Stimulated activated CD4-positive, alpha-beta T cell treated with anti-CD3 and anti-CD28 coated beads, TNF-alpha, amount 100 ng/mL, for 24 hours (primary cell): ENCODE results near the gene OPRD1.

Source experiments
- DNase-seq, 3 experiments: peaks; one replicate each; pipeline ENCODE4 v3.0.0-alpha.2; 2020; ENCODE audit warnings: low read depth in 3 of 3

OPRD1 gene

DNA sequence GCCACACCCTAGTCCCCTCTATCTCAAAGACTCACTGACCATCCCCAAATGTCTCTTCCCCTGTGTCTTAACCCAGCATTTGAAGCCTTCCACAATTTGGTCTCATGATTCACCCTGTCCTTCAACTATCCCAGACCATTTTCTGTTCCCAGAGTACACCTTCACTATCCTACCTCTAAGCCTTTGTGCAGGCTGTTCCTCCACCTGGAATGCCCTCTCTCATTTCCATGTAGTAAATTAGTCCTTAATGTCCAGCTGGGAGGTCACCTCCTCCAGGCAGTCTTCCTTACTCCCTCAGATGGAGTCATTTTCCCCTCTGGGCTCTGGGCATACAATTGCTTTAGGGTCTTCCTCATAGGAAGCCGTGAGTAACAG, 71.3 kb downstream of the OPRD1 start:
- DNase-seq = no peak

DNA sequence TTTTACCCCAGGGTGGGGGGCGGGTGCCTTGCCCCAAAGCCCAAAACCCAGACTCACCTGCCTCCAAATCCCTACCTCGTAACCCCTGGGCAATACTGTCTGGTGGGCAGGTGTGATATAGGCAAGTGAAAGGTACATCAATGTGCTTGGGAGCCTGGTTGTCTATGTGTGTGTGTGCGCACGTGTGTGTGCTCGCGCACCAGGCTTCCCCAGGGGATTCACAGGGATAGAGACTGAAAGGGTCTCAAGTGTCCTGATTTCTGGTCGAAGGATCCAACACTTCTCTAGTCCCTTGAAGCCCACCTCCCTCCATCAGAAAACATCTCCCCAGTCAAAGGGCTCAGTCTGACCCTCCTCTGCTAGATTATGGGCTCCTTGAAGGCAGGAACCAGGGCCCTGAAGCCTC, 73.5 kb downstream of the OPRD1 start:
- DNase-seq = no peak

DNA sequence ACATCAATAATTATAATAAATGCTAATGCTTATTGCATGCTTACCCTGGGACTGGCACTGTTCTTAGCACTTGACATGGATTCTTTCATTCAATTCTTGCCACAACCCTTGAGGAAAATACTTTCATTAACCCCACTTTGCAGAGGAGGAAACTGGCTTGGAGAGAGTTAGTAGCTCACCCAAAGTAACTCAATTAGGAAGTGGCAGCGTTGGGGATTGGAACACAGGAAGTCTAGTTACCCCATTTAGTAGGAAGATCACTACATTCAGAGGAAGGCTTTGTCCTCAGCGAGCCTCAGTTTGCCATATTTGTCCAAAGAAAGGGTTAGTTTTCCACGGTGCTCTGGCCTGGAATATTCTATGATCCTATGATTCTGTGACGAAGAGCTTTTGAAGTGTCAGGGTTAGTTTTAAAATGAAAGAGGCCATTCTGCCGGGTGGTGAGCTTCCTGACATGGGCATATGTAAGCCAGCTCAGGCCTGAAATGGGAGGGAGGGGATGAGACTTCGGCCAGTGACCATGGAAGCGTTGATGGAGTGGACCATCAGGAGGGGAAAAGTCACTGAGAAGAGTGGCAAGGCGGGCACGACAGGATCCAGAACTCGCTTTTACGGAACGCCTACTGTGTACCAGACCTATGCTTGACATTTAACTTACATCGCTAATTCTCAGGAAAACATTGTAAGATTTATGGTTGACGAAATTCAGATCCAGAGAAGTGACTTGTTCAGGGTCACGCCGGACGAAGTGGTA, 74.2 kb downstream of the OPRD1 start:
- DNase-seq = no peak

DNA sequence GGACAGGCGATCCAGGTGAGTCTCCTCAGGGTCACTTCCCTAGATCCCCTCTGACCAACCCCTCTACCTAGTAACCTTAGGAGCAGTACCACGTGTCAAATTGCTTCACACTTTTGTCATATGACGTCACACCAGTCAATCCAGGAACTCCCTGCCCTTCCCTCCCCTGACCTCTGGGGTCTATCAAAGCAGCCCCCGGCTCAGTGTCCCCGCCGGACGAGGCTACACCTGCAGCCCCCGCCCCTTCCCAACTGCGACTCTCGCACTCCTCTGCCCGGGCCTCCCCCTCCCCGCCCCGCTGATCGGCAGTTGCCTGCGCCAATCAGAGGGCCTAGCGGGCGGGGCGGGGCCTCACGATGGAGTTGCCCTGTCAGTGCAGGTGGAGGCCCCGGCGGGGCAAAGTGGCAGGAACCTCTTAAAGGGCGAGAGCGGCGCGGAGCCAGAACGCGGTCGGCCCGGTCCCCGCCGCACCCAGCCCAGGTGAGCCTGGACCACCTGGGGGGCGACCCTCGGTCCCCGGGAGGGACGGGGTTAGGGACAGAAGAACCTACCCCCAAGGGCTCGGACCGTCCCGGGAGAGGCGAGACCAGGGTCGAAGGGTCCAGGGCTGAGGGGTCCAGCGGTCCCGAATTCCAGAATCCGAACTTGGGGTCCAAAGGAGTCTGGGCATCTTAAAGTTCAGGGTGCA, 74.9 kb downstream of the OPRD1 start:
- DNase-seq = peak; percentile 75 to 91 (median 79)

DNA sequence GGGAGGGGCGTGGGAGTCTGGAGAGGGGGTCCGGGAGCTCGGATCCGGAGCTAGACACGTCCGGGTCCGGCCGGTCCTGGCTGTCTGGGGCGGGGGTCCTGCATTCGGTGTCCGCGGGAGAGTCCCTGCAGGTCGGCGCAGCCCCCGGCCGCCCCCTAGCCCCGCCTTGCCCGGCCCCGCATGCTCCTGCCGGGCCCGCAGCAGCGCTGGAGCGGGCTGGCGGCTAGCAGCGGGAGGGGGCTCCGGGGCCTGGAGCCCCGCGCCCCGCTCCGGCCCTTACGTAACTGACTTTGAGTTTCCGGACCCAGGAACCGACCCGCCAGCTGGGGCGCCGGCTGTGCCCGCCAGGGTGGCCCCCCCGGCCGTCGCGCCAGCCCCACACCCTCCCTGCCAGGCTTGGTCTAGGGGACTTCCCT, 75.5 kb downstream of the OPRD1 start:
- DNase-seq = peak in 1 of 3 experiments; percentile 24

DNA sequence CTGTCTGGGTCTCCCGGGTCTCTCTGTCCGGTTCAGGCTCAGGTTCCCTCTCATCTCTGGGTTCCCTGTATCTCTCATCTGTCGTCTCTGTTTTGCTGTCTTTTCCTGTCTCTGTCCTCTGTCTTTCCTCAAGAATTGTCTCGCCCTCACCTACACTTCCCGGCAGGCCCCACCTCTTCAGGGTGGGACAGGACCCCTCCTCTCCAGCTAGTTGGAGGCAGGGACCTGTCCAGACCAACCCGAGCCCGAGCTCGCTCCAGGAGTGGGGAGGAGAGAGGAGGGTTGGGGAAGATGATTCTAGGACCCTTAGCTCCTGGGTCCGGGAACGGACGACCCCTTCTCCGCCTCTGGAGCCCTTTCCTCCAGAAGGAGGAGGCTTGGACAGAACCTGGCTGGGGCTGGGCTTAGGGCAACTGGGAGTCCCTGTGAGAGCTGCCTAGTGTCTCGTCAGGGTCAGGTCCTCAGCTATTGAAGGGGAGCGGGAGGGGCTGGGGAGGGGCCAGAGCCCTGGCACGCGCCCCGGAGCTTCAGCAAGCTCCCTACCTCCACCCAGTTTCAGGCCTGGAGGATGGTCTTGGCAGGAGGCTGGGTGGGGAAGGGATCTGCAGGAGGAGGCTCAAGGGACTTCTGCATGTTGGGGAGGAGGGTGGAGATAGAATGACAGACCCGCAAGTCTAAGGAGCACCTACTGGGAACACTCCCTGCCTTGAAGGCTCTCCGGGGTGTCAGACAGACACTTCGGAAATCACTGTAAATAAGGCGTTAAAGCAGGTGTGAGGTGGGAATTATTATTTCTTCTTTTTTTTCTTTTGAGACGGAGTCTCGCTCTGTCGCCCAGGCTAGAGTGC, 76.1 kb downstream of the OPRD1 start:
- no peak for DNase-seq

DNA sequence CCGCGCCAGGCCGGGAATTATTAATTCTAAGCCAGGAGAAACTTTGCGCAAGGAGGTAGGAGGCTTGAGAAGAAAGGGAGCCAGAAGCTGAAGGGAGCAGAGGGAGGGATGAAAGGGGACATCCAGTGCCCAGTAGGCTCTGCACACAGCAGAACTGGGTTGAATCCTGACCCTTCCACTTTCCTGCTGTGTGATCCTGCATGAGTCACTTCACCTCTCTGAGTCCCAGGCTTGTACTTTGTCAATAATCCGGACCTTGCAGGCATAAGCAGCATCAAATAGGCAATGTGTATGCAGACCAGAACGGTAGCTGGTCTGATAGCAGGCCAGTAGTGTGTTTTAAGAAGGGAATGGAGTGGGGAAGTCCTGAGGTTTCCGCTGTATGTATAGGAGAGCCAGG, 76.9 kb downstream of the OPRD1 start:
- DNase-seq = no peak

DNA sequence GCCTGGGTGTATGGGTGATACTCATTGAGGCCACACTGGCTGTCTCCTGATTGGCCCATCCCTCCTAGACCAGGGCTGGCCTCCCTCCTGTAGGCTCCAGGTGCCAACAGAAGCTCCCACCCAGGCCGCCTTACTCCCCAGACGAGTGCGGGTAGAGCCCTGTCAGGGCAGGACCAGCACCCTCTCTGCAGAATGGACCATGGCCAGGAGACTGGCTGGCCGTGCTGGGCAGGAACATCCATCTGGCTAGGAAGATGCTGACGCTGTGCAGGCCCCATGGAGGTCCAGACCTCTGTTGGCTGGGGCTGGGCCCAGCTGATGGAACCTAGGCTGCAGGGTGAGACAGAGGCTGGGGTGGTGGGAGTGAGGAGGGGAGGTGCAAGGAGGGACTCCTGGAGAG, 77.4 kb downstream of the OPRD1 start:
- no peak for DNase-seq

DNA sequence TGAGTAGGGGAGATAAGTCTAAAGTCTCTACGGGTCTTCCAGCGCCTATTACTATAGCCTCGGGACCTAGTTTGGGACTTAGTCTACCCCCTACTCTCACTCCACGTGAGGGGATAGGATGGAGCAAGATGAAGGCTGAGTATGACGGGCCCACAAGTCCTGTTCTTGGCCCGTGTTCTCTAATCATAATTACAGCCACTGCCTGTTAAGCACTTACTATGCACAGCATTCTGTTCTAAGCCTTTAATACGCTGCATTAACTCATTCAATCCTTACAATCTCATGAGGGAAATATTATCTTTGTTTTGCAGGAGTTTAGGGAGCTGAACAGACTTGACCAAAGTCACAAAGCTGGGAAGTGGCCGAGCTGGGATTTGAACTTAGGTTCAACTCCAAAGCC, 78.5 kb downstream of the OPRD1 start:
- DNase-seq = no peak

DNA sequence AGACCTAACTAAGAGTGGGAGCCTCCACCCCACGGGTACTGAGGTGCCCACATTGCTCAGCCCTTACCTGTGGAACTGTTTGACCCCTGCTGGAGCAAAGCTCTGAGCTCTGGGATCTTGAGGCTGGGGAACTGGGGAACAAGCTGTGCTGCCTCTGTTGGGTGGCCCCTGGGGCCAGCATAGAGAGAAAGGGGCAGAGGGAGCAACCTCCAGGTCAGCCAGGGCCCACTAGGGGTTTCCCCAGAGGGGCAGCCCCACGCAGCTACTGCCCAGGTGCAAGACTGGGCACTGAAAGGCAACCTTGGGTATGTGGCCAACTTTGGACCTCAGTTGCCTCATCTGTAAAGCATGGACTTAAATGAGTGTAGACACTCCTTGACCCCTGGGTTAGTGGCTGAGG, 78.9 kb downstream of the OPRD1 start:
- DNase-seq = no peak

DNA sequence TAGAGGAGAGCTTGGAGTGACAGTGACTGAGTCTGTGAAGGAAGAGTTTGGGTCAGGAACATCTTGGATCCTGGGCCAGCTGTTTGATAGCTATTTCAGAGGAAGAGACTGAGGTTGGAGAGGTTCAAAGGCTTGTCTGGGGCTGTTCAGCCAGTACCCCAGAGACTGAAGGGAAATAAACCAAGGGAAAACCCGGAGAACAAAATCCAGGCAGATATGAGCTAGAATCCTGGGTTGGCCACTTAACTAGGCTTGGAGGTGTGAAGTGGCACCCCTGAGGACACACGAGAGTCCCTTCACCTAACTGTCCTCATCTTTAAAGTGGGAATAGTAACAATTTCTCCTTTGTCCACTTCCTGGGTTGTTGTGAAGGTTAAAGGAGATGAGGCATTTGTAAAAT, 79.3 kb downstream of the OPRD1 start:
- no peak for DNase-seq

DNA sequence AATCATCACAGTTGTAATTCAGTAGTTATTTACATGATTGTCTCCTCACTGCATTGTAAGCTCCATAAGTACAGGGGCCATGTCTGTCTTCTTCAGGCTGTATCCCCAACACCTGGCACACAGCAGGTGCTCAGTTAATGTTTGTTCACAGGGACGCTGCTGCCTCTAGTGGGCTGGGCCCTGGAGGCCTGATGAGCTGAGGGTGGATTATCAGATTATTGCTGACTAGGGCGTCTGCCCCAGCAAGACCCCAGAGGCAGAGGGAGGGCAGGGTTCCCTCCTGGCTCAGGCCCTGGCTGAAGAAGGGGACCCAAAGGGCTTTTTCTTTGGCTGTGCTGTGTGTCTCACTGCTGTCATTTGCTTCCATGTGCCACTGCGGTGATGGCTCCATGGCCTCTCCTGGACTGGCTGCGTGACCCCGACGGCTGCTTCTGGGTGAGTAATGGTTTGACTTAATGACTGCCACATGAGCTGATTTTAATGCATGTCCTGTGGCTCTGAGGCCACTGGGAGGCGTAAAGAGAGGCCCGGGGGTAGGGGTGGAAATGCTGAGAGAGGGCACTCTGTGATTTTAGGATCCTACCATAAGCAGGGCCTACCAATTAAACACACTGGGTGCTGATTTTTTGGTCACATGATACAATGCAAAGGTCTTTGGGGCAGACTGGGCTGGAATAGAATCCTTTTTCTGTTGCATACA, 81.6 kb downstream of the OPRD1 start:
- DNase-seq = no peak

DNA sequence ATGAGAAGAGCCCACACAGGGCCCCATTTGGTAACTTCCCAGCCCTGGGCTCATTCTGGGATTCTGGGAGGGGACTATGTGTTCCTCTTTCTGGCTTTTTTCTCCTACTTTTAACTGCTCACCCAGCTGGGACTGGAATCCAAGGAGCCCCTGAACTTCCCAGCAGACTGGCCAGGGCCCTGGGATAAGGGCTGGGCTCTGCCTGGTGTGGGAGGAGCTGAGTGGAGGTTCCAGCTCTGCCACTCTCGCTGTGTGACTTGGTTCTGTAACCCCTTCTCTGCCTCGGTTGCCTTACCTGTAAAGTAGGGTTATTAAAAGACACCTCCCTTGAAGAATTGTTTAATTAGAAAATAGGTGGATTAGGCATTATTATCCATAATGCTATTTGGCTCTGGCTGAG, 82.8 kb downstream of the OPRD1 start:
- no peak for DNase-seq

DNA sequence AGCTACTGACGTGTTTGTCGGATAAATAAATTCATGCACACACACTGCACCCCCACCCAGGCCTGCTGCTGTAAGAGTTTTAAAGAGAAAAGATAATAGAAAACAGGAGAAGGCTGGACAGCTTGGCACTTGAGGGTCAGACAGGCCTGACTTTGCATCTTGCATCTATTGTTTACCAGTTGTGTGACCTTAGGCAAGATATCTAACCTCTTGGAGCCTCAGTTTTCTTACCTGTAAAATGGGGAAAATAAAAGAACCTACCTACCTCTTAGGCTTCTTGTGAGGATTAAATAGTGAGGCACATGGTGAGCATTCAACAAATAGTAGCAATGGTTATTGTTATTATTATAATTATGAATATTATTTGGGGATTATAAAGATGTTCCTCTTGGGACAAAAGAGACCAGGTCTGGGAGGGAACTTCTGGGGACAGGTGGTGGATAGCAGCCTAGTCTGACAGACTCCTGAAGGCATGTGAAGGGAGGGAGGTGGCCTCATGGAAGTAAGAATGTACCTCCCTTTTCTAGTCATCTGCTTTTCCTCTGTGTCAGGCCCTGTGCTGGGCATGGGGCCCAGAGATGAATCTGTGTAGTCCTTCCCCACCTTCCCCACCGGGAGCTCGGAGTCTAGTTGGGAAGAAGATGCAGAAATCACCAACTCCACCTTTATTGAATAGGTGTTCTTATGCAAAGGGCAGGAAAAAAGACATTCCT, 84.1 kb downstream of the OPRD1 start:
- no peak for DNase-seq

DNA sequence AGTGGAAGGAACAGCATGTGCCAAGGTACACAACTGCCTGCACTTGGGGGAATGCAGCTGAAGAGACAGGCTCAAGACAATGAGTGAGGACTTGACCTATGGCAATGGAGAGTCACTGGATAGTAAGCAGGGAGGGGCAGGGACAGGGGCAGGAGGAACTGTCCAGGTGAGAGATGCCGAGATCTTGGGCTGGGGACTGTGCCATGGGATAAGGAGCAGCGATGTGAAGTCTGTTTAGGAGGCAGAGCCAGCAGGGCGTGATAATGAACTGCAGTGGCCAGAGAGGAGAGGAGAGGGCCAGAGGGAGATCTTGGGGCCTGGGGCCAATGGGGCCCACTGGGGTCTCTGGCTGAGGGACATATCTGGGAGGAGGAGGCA, 84.6 kb downstream of the OPRD1 start:
- DNase-seq = no peak

DNA sequence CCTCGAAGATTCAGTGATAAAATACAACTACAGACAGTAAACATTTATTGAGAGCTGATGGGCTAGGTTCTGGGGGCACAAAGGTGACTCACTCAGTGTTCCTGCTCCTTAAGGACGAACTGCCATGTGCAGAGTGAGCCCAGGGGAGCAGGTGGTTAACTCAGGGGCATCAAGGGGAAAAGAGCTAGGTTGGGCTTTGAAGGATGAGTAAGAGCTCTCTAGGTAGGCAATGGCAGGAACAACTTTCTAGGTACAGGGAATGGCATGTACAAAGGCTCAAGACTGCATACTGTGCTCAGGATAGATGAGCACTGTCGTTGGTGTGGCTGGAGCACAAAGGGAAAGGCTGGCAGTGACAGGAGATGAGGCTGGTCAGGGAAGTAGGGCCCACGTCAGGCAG, 85.8 kb downstream of the OPRD1 start:
- DNase-seq = no peak

DNA sequence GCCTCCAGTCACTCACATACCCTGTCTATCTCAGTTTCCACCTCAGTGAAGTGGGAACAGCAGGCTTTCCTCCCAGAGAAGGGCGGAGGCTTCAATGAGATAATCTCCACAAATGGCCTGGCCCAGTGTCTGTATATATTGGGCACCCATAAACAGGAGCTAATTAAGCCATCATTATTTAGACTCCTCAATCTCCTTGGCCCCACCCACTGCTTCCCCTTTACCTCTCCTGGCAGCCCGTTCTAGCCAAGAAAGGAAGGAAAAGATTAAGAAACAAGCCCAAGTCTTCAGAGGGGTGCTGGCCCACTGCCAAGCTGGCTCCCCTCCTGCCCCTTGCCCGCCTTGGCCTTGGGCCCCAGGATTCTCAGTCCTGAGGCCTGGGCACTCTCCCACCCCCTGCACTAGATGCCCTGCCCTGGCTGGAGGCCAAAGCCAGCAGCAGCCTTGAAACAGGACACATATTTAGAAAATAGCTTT, 86.5 kb downstream of the OPRD1 start:
- no peak for DNase-seq

DNA sequence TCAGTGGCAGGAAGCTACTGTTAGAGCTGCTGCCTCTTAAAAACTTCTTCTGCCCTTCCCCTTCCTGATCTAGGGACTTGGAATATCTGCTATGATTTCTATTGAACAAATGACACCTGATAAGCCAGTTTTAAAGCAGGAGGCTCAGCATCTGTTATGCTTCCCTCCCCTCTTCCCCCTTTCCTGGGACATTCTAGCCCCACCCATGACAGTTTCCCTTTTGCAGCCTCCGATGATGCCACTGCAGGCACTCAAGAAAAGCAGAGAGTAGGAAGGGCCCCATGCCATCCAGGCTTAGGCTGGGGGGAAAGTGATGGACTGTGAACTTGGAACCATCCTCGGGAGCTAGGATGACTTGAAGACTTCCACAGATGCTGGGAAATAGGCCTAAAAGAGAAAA, 87.3 kb downstream of the OPRD1 start:
- no peak for DNase-seq

DNA sequence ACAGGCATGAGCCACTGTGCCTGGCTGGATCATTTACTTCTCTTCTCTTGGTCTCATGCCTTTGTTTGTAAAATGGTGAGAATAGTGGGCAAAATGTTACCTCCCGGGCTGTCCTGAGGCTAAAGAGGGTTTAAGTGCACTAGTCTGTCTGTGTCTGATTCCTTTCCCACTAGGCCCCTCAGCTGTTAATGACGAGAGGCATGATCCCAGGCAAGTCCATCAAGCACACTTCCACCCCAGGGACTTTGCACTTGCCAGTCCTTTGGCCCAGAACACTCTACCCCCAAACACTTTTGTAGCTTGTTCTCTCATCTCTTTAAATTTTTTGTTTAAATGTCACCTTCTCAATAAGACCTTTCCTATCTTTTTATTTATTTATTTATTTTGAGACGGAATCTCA, 88.6 kb downstream of the OPRD1 start:
- no peak for DNase-seq

DNA sequence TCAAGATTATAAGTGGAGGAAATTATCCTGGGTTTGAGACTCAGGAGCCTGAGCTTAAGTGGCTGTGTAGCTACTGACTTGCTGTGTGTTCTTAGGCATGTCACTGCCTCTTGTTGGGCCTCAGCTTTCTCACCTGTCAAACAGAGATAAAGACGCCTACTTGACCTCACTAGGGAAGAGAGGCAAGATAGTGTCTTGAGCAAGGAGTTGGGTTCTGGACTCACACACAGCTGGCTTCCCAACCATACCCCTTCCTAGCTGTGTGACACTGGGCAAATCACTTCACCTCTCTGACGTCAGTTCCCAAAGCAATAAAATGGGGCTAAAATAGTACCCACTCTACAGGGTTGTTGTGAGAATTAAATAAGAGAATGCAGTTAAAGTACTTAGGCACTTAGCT, 90.8 kb downstream of the OPRD1 start:
- no peak for DNase-seq

DNA sequence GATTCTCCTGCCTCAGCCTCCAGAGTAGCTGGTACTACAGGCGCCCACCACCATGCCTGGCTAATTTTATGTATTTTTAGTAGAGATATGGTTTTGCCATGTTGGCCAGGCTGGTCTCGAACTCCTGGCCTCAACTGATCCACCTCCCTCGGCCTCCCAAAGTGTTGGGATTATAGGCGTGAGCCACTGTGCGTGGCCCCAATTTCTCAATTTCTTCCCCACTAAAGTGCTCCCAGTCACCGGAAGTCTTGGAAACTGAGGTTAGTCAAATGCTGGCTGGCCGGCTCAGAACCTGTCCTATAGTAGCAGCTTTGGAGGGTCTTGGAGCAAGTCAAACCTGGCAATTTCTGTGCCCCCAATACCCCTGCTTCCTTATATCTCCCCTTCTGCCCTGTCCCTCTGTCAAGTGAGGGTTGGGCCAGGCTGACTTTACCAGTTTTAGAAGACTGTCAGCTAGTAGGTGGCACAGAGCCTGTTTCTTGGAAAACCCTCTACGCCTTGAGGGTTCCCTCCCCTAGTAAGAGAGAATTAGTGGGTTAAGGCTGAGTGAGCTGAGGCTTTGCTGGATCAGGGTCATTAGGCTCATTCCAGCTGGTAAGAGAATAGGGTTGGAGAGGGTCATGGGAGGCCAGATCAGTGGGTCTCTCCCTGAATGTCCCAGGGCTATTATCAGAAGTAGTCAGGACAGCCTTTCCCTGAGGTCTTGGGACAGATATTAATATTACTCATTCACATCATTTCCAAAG, 94.1 kb downstream of the OPRD1 start:
- no peak for DNase-seq
